ENCODE measurements around the gene HTR1D.
"Not testable (repeated sequence)": the region's sequence is repeated elsewhere in the genome, so short reads cannot be mapped to it uniquely, and the experiment has no call there.

HTR1D gene

GRCh38 chr1:23237508-23237907, 20.2 kb upstream of the HTR1D start:
- no peak for TF ChIP-seq CTCF (IDR thresholded peaks at IDR 0.05; ENCODE audit: control extremely low read depth, extremely low read depth, low read depth, missing control alignments)
- ChIA-PET CTCF (interaction anchor here (0.9 kb wide), 1 partner anchor 52 kb away, joined by 5 read pairs; no protein-coding TSS in a partner anchor), POLR2A (no interaction called here)
- DNase-seq (ENCODE audit: extremely low spot score), result no peak

GRCh38 chr1:23227806-23228205, 10.5 kb upstream of the HTR1D start:
- no peak for TF ChIP-seq CTCF (IDR thresholded peaks at IDR 0.05; ENCODE audit: control extremely low read depth, extremely low read depth, low read depth, missing control alignments)
- ChIA-PET CTCF (interaction anchor here (0.9 to 1.4 kb wide), 3 partner anchors 36 to 136 kb away, joined by 3 read pairs; no protein-coding TSS in a partner anchor), POLR2A (no interaction called here)
- DNase-seq (ENCODE audit: extremely low spot score), result no peak

GRCh38 chr1:23224739-23225648, 7.7 kb upstream of the HTR1D start:
- TF ChIP-seq CTCF (IDR thresholded peaks at IDR 0.05; ENCODE audit: control extremely low read depth, extremely low read depth, low read depth, missing control alignments), result no peak
- CTCF ChIA-PET, result no interaction called here
- POLR2A ChIA-PET, result no interaction called here
- DNase-seq (ENCODE audit: extremely low spot score), result no peak

- CTCF ChIA-PET; DNase-seq (ENCODE audit: extremely low spot score); POLR2A ChIA-PET: not testable (repeated sequence)
Measured at GRCh38 chr1:23223963-23224362, 6.7 kb upstream of the HTR1D start.

GRCh38 chr1:23223490-23223951, 6.2 kb upstream of the HTR1D start:
- DNase-seq (ENCODE audit: extremely low spot score); POLR2A ChIA-PET: not testable (repeated sequence)
- CTCF ChIA-PET, result interaction anchor here (1.0 kb wide), 1 partner anchor 13 kb away, joined by 3 read pairs; no protein-coding TSS in a partner anchor

- no peak for DNase-seq (ENCODE audit: extremely low spot score)
- TF ChIP-seq CTCF (IDR thresholded peaks at IDR 0.05; ENCODE audit: control extremely low read depth, extremely low read depth, low read depth, missing control alignments), result no peak
- ChIA-PET CTCF (interaction anchor here (1.0 kb wide), 1 partner anchor 12 kb away, joined by 3 read pairs; no protein-coding TSS in a partner anchor), POLR2A (no interaction called here)
Measured at GRCh38 chr1:23222742-23223141, 5.4 kb upstream of the HTR1D start.

GRCh38 chr1:23222331-23222730, 5.0 kb upstream of the HTR1D start:
- ChIA-PET CTCF (no interaction called here), POLR2A (no interaction called here)
- no peak for DNase-seq (ENCODE audit: extremely low spot score)
- no peak for TF ChIP-seq CTCF (IDR thresholded peaks at IDR 0.05; ENCODE audit: control extremely low read depth, extremely low read depth, low read depth, missing control alignments)

All from GM10248 (cell line).